GM12875 (cell line): ENCODE data around the gene SH3BGRL.

Experiments used
- H3K4me3 ChIP-seq: one replicate; pipeline ENCODE4 v1.5.1; 2011; ENCODE audit warnings: low read depth, low read length, control low read depth
- TF ChIP-seq, protein P1 (sequence below): IDR thresholded peaks from 2 replicates; pipeline ENCODE4 v1.5.1; 2011; ENCODE audit warnings: low read depth, mild to moderate bottlenecking, control low read depth, inconsistent platforms, low read length, moderate library complexity, borderline replicate concordance; ENCODE audit not compliant: insufficient read depth

SH3BGRL gene

DNA sequence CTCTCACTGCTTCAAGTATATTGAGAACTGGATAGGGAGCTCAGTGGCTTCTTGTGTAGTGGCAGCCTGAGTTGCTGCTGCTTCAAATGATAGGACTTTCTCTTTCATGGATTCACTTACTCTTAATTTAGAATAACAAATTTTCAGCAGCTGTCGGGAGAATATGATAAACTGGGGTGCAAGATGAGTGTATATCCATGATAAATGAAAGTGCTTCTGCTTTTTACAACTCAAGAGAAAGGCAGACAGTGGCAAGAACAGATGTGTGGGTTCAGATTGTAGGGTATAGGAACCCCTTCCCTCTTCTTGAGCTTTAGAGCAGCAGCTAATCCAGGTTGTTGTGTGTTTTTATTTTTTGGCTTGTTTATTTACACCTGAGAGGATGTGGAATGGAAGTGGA, 1.0 kb downstream of the SH3BGRL start:
- H3K4me3 ChIP-seq = peak overlapping the region; percentile 76

DNA sequence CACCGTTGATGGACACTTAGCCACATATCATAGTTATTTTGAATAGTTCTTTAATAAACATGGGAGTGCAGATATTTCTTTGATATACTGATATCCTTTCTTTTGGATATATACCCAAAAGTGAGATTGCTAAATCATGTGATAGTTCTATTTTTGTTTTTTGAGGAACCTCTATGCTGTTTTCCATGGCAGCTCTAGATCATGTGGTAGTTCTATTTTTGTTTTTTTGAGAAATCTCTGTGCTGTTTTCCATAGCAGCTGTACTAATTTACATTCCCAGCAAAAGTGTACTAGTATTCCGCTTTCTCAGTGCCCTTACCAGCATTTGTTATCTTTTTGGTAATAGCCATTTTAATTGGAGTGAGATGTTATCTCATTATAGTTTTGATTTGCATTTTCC, 3.6 kb downstream of the SH3BGRL start:
- no peak overlapping the region for H3K4me3 ChIP-seq
- TF ChIP-seq, protein P1, sequence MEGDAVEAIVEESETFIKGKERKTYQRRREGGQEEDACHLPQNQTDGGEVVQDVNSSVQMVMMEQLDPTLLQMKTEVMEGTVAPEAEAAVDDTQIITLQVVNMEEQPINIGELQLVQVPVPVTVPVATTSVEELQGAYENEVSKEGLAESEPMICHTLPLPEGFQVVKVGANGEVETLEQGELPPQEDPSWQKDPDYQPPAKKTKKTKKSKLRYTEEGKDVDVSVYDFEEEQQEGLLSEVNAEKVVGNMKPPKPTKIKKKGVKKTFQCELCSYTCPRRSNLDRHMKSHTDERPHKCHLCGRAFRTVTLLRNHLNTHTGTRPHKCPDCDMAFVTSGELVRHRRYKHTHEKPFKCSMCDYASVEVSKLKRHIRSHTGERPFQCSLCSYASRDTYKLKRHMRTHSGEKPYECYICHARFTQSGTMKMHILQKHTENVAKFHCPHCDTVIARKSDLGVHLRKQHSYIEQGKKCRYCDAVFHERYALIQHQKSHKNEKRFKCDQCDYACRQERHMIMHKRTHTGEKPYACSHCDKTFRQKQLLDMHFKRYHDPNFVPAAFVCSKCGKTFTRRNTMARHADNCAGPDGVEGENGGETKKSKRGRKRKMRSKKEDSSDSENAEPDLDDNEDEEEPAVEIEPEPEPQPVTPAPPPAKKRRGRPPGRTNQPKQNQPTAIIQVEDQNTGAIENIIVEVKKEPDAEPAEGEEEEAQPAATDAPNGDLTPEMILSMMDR = no peak

More for the DNA sequence above, 1.0 kb downstream of the SH3BGRL start:
- TF ChIP-seq, protein P1 = no peak

DNA sequence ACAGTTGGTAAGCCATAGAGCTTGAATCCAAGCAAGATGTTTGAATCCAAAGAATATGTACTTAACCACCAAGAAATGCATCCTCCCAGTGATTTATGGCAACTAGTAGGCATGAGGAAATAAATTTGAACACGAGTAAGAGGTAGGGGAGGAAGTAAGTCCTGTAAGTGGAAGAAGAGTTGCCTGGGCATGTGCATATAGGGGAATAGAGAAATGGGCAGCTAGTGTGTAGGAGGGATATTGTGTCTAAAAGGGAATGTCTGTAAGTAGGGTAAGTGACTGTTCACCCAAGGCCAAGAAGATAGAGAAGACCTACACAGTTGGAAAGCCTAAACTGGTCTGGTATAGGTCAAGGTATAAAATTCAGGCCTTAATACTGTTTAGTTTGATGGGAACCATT, 4.6 kb downstream of the SH3BGRL start:
- no peak overlapping the region for H3K4me3 ChIP-seq
- TF ChIP-seq, protein P1 = no peak

DNA sequence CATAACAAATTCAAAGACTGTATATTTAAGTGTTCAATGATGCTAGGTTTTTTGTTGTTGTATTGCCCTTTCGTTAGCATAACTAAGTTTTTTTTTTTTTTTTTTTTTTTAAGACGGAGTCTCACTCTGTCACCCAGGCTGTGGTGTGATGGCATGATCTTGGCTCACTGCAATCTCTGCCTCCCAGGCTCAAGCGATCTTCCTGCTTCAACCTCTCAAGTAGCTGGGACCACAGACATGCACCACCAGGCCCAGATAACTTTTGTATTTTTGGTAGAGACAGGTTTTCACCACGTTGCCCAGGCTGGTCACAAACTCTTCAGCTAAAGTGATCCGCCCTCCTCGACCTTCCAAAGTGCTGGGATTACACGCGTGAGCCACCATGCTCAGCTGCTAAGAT, 7.0 kb downstream of the SH3BGRL start:
- no peak overlapping the region for H3K4me3 ChIP-seq
- TF ChIP-seq, protein P1 = no peak

DNA sequence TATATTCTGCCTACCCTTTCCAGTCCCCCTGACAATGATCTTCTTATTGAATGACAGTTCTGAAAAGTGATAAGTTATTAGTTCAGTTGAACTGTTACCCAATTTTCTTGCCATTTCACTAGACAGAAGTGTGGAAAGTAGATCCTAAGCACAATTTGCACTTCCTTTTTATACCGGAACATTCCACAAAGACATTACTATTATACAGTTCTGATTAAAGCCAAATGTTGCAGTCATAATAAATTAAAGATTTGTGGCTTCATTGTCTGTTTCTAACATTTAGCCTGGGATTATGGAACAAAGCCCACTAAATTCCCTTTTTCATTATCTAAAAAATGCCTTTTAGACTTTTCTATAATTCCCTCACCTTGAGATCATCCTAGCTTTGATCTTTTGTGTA, 13.8 kb downstream of the SH3BGRL start:
- TF ChIP-seq, protein P1 = no peak

DNA sequence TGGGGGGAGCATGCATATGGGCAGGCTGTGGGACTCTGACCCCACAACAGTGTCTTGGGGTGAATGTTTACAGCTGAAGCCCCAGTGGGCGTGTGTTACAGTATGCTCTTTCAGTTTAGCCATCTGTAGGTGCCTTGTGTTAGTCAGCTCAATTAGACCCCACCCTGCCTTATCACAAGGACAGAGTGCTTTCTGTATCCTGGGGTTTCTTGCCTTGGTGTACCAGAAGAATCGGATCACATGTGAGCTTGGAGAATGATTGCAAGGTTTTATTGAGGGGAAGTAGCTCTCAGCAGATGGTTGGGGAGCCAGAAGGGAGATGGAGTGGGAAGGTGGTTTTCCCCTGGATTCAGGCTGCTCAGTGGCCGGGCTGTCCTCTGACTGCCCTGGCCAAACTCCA, 27.3 kb downstream of the SH3BGRL start:
- H3K4me3 ChIP-seq = no peak overlapping the region
- TF ChIP-seq, protein P1 = no peak

More for the DNA sequence above, 13.8 kb downstream of the SH3BGRL start:
- no peak overlapping the region for H3K4me3 ChIP-seq

DNA sequence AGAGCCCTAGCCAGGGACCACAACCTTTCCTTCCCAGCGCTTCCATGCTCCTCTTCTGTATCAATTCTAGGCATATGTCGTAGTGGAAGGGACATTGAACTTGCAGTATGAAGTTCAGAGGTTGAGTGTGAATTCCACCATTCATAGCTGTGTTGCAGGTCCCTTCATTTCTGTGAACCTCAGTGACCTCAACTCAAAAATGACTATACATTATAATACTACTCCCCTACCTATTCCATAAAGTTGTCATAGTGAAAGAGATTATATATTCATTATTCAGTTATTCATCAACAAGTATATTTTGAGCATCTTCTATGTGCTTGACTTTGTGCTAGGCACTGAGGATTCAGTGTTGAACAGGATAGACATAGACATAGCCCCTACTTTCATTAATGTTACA, 28.0 kb downstream of the SH3BGRL start:
- TF ChIP-seq, protein P1 = no peak
- H3K4me3 ChIP-seq = no peak overlapping the region
